Measurements from ENCODE around the gene CHTOP. TPM values are rescaled to one million over a fixed set of nuclear protein-coding genes. Genes with fewer than 3 reads are reported as not detected.

Gene CHTOP
- total and polyA plus RNA-seq, 2 experiments from 2014 or later: 73.4 to 97.8 TPM

GRCh38 chr1:153643816-153644215 is 9.9 kb downstream of the CHTOP start:
- ATAC-seq (no peak), DNase-seq (ENCODE audit: low spot score) (no peak)
- Histone ChIP-seq H3K9me2 (ENCODE audit: insufficient read depth) (no peaks in the 10 kb centered on the region), H3F3A (replicated peaks; ENCODE audit: low read depth) (peaks cover 53% of the 10 kb centered on the region), H3K79me2 (replicated peaks; ENCODE audit: insufficient read depth) (peaks cover 26% of the 10 kb centered on the region), H3K27ac (ENCODE audit: low read depth) (no peak overlapping the region), H4K20me1 (replicated peaks; ENCODE audit: insufficient read depth) (peaks cover 55% of the 10 kb centered on the region), H3K36me3 (ENCODE audit: insufficient read depth) (peaks cover 67% of the 10 kb centered on the region), H3K27me3 (ENCODE audit: insufficient read depth) (no peaks in the 10 kb centered on the region), H3K4me2 (no peak overlapping the region), H3K4me3 (no peak overlapping the region), H2AFZ (no peak overlapping the region), H3K4me1 (ENCODE audit: insufficient read depth) (no peaks in the 10 kb centered on the region)
- peaks cover 10% of the 10 kb centered on the region for H3K27me3 Mint-ChIP-seq (ENCODE audit: insufficient read depth, low read depth, poor library complexity)
- peaks cover 6% of the 10 kb centered on the region for H3K4me1 Mint-ChIP-seq
- no peak for TF ChIP-seq EZH2phosphoT487 (IDR thresholded peaks at IDR 0.05; ENCODE audit: unreplicated experiment)
- TF ChIP-seq REST (IDR thresholded peaks at IDR 0.05; ENCODE audit: unreplicated experiment): no peak
- TF ChIP-seq STAT1 (IDR thresholded peaks at IDR 0.05; ENCODE audit: unreplicated experiment): no peak
- no peak for TF ChIP-seq EZH2 (IDR thresholded peaks at IDR 0.05; ENCODE audit: low read depth, unreplicated experiment)
- no peak for TF ChIP-seq CREB1 (CRISPR knock-in tag; IDR thresholded peaks at IDR 0.05; ENCODE audit: low read depth)
- no peak for TF ChIP-seq NANOG (IDR thresholded peaks at IDR 0.05; ENCODE audit: borderline replicate concordance)
- no peak for TF ChIP-seq ZNF114 (CRISPR knock-in tag; IDR thresholded peaks at IDR 0.05)
- TF ChIP-seq ETS1 (IDR thresholded peaks at IDR 0.05): no peak
- no peak for TF ChIP-seq POLR2AphosphoS5 (IDR thresholded peaks at IDR 0.05; ENCODE audit: low read depth)
- no peak for TF ChIP-seq ZNF462 (CRISPR knock-in tag; IDR thresholded peaks at IDR 0.05)
- TF ChIP-seq, protein P1, sequence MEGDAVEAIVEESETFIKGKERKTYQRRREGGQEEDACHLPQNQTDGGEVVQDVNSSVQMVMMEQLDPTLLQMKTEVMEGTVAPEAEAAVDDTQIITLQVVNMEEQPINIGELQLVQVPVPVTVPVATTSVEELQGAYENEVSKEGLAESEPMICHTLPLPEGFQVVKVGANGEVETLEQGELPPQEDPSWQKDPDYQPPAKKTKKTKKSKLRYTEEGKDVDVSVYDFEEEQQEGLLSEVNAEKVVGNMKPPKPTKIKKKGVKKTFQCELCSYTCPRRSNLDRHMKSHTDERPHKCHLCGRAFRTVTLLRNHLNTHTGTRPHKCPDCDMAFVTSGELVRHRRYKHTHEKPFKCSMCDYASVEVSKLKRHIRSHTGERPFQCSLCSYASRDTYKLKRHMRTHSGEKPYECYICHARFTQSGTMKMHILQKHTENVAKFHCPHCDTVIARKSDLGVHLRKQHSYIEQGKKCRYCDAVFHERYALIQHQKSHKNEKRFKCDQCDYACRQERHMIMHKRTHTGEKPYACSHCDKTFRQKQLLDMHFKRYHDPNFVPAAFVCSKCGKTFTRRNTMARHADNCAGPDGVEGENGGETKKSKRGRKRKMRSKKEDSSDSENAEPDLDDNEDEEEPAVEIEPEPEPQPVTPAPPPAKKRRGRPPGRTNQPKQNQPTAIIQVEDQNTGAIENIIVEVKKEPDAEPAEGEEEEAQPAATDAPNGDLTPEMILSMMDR (conservative IDR thresholded peaks at IDR 0.05; ENCODE audit: low read depth in 2 of 2): no peak
- no peak for TF ChIP-seq JUNB (IDR thresholded peaks at IDR 0.05; ENCODE audit: unreplicated experiment)
- no peak for TF ChIP-seq ZNF331 (CRISPR knock-in tag; IDR thresholded peaks at IDR 0.05; ENCODE audit: low read depth)
- no peaks in the 10 kb centered on the region for H3K9me3 Mint-ChIP-seq
- peaks cover 77% of the 10 kb centered on the region for H3K36me3 Mint-ChIP-seq (ENCODE audit: low read depth)
- no peak overlapping the region for H3K27ac Mint-ChIP-seq
- no peak overlapping the region for H3K4me3 Mint-ChIP-seq
